IPS-11a (cell line): ENCODE measurements around the gene RDH13.
A peak's percentile ranks its signal among the peaks of the same experiment; 100 is the strongest.
"Not testable (repeated sequence)": the region's sequence is repeated elsewhere in the genome, so short reads cannot be mapped to it uniquely, and the experiment has no call there.

Source experiments
- H3K4me3 ChIP-seq: one replicate; pipeline ENCODE4 v1.5.1; 2013; ENCODE audit warnings: low read depth, low read length, control low read depth

RDH13 gene

DNA sequence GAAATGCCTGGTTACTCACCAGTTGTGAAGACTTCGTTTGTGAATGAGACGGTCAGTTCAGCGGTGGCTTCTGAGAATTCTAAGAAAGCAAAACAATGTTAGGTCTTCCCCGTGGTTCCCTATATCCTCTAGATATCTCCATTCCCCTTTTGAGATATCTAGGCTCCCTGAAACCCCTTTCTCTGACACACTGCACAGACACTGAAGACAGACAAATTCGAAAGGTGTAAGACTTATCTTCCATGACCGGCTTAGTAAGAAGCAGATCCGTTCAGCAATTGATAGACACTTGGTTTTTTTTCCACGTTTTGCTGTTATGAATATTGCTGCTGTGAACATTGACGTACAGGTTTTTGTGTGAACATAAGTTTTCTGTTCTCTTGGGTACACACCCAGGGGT lies 44.3 kb downstream of the RDH13 start:
- no peak overlapping the region for H3K4me3 ChIP-seq

DNA sequence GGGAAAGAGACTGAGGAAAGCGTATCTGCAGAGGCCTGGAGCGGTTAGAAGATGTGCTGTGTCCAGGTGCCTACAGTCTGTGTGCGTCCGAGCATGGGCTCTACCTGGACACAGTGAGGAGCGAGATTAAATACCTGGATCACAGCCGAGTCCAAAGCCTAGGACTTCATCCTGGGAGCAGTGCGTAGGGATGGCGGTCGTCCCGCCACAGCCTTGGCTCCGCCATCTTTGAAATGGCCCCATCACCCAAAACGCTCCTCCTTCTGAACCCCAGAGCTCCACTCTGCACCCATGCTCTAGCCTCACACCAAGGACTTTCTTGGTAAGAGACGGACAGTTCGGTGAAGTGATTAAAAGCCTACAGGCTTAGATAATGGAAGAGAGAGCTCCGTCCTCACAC lies 44.7 kb downstream of the RDH13 start:
- no peak overlapping the region for H3K4me3 ChIP-seq

DNA sequence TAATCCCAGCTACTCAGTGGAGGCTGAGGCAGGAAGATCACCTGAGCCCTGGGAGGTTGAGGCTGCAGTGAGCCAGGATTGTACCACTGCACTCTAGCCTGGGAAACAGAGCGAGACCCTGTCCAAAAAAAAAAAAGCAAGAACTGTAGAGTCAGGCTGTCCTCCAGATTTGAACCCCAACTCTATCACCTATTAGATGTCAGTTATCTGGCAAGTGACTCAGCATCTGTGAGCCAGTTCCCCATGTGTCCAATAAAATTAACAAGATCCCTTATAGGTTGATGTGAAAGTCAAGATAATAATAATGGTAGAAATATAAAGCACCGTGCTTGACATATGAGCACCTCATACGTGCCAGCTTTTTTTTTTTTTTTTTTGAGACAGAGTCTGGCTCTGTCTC lies 46.9 kb downstream of the RDH13 start:
- no peak overlapping the region for H3K4me3 ChIP-seq

DNA sequence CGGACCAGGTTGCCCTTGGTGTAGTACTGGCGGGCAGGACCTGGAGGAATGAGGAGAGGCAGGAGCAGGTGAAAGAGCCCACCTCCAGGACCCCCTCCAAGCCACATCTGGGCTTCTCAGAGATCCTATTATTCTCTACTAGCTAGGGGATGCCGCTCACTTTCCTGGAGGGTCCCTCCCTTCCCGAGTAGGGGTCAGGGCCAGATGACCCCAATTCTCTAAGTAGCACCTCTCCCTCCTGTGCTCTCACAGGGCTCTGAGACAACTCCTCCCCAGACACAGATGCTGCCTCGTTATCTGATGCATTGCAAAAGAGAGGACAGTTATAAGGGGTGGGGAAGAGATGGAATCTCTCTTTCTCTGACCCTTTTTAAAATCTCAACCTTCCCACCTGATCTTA lies 47.8 kb downstream of the RDH13 start:
- no peak overlapping the region for H3K4me3 ChIP-seq

DNA sequence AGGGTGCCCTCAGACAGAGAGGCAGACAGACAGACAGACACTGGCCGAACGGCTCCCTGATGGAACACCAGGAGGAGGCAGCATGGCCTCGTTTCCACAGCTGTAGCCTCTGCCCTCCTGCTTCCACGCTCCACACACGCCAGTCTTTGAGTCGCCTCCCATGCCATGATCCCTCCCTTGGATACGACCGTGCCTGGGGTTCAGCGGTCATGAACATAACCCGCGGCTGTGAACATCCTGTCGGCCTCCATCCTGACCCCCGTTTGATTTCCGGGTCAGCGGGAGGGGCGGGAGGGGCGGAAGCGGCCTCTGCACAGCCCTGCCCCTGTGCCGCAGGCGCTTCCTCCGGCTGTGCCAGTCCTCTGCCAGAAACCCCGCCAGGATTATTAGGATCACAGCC lies 48.2 kb downstream of the RDH13 start:
- H3K4me3 ChIP-seq: no peak overlapping the region

DNA sequence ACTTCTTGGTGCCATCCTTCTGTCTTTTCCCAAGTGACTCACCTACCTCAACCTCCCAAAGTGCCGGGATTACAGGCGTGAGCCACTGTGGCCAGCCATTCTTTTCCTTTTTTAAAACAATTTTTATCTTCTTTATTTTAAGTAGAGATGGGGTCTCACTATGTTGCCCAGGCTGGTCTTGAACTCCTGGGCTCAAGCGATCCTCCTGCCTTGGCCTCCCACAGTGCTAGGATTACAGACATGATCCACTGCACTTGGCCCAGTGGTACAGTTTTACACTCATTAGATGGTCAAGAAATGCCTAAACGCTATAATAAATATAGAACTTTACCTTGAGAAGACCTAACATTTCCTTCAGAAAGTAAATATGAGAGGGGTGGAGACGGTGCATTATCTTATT lies 49.4 kb downstream of the RDH13 start:
- no peak overlapping the region for H3K4me3 ChIP-seq

- H3K4me3 ChIP-seq: no peak overlapping the region
These were observed 50.6 kb downstream of the RDH13 start for GRCh38 chr19:55012306-55012705.

DNA sequence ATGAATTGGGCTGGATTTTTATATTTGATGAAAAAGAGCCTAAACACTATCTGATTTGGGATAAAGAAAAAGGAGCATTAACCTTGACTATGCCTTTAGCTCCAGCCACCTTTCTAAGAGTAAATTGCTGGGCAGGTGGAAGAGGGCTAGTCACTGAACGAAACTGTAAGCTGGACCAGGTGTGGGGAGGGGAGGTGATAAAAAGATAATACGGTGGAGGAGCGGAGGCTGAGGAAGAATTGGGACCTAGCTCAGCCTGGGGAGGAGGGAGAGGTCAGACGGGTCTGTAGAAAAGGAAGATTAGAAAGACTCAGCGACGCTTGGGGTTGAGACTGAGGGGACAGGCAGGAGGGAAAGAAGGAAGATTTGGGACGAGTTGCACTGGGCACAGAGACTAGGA lies 52.4 kb downstream of the RDH13 start:
- peak overlapping the region; percentile 27 for H3K4me3 ChIP-seq

DNA sequence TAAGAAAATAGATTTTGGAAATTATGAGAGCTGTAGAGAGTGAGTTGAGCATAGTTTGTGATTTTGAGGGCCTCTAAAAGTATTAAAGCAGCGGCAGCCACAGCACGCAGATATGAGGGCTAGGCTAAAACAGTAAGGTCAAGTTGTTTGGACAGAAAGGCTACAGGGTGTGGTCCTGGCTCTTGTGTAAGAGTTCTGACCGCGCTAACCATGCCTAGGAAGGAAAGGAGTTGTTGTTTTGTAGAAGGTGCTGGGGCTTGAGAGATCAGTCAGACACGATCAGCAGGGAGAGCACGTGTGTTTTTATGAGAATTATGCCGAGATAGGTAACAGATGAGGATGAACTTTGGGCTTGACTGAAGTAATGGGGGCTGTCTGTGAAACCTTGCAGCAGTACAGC lies 54.2 kb downstream of the RDH13 start:
- H3K4me3 ChIP-seq: not testable (repeated sequence)

DNA sequence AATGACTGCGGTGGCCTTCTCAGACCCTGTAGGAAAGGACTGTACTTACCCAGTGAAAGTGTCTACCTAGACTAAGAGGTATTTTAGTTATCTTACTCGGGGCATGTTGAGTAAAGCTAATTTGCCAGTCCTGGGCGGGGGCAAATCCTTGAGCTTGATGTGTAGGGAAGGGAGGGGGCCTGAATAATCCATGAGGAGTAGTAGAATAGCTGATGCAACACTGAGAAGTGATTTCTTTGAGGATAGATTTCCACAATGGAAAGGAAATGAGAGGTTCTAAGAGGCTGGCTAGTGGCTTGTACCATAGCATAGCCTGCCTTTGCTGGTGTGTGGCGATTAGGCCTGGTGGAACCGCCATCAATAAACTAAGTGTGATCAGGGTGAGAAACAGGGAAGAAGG lies 54.8 kb downstream of the RDH13 start:
- not testable (repeated sequence) for H3K4me3 ChIP-seq

DNA sequence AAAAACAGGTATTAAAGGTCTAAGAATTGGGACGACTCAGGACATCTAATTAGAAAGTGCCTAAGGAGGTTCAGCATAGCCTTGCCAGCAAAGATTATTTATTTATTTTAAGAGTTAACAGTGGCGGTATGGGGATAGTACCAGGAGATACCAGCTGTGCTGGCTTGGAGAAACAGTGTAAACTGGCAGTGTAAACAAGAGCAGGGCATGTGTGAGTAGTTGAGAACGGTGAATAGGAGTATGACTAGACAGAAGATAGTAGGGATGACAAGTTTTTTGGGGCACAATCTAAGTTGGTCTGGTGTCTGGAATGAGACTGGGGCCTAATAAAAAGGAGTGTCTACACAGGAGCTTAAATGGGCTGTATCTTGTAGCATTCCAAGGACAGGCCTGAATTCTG lies 55.4 kb downstream of the RDH13 start:
- peak overlapping the region; percentile 33 for H3K4me3 ChIP-seq

GRCh38 chr19:55006795-55007194 lies 56.2 kb downstream of the RDH13 start:
- H3K4me3 ChIP-seq: peak overlapping the region; percentile 69

- H3K4me3 ChIP-seq: peak overlapping the region; percentile 69
These were observed 57.1 kb downstream of the RDH13 start for GRCh38 chr19:55005684-55006488.

GRCh38 chr19:55000761-55001160 lies 62.2 kb downstream of the RDH13 start:
- H3K4me3 ChIP-seq: no peak overlapping the region

- H3K4me3 ChIP-seq: not testable (repeated sequence)
These were observed 64.2 kb downstream of the RDH13 start for GRCh38 chr19:54998751-54999239.

- no peak overlapping the region for H3K4me3 ChIP-seq
These were observed 67.4 kb downstream of the RDH13 start for GRCh38 chr19:54995561-54995960.
